ENCODE results near the gene PPP1R9A. TPM values are rescaled to one million over a fixed set of nuclear protein-coding genes. Genes with fewer than 3 reads are reported as not detected.

PPP1R9A gene
- total RNA-seq, 4 donors from 2014 or later, result 5.9 to 38.2 (median 13.7) TPM

GRCh38 chr7:94898340-94898739, 9.1 kb upstream of the PPP1R9A start:
- Histone ChIP-seq H3K4me1 (no peaks in the 10 kb centered on the region), H3K9me3 (no peaks in the 10 kb centered on the region), H3K36me3 (no peaks in the 10 kb centered on the region), H3K27me3 (no peaks in the 10 kb centered on the region), H3K27ac (no peak overlapping the region), H3K4me3 (no peak overlapping the region)
- intact Hi-C loops (cut with DNase I; ENCODE audit: low total_unique reads), result no loop called here
- in situ Hi-C loops (cut with MboI; ENCODE audit: low sequenced_read_pairs in 4 of 4), result no loop called here
- no peak for DNase-seq
- no peak for ATAC-seq
- TF ChIP-seq CTCF (IDR thresholded peaks at IDR 0.05 in 4 of 5, conservative IDR thresholded peaks at IDR 0.05 in 1 of 5) (no peak), POLR2A (IDR thresholded peaks at IDR 0.05) (no peak)

- DNase-seq (no peak), ATAC-seq (no peak)
- intact Hi-C loops (cut with DNase I; ENCODE audit: low total_unique reads), result loop anchor here (10.0 kb wide), 1 partner anchor 303 kb away; no protein-coding TSS in a partner anchor
- Histone ChIP-seq H3K27ac (no peak overlapping the region), H3K36me3 (no peaks in the 10 kb centered on the region), H3K4me3 (no peak overlapping the region), H3K4me1 (no peaks in the 10 kb centered on the region), H3K9me3 (no peaks in the 10 kb centered on the region), H3K27me3 (no peaks in the 10 kb centered on the region)
- in situ Hi-C loops (cut with MboI; ENCODE audit: low sequenced_read_pairs in 4 of 4), result no loop called here
- TF ChIP-seq CTCF (IDR thresholded peaks at IDR 0.05 in 4 of 5, conservative IDR thresholded peaks at IDR 0.05 in 1 of 5) (no peak), POLR2A (IDR thresholded peaks at IDR 0.05) (no peak)
Observed at GRCh38 chr7:94901981-94902380, 5.4 kb upstream of the PPP1R9A start.

GRCh38 chr7:94903971-94904370, 3.4 kb upstream of the PPP1R9A start:
- TF ChIP-seq CTCF (IDR thresholded peaks at IDR 0.05 in 4 of 5, conservative IDR thresholded peaks at IDR 0.05 in 1 of 5) (no peak), POLR2A (IDR thresholded peaks at IDR 0.05) (no peak)
- no peak overlapping the region for H3K4me3 ChIP-seq
- H3K27ac ChIP-seq, result no peak overlapping the region
- no peaks in the 10 kb centered on the region for H3K9me3 ChIP-seq
- H3K36me3 ChIP-seq, result no peaks in the 10 kb centered on the region
- in situ Hi-C loops (cut with MboI; ENCODE audit: low sequenced_read_pairs in 4 of 4) (no loop called here), intact Hi-C loops (cut with DNase I; ENCODE audit: low total_unique reads) (loop anchor here (10.0 kb wide), 1 partner anchor 301 kb away; no protein-coding TSS in a partner anchor)
- H3K27me3 ChIP-seq, result no peaks in the 10 kb centered on the region
- H3K4me1 ChIP-seq, result peaks cover 3 to 4% of the 10 kb centered on the region in 2 donors
- DNase-seq (no peak), ATAC-seq (no peak)

- Histone ChIP-seq H3K4me3 (no peak overlapping the region), H3K36me3 (no peaks in the 10 kb centered on the region), H3K27me3 (no peaks in the 10 kb centered on the region), H3K4me1 (peaks cover 7 to 9% of the 10 kb centered on the region in 2 donors), H3K27ac (no peak overlapping the region), H3K9me3 (no peaks in the 10 kb centered on the region)
- no peak for ATAC-seq
- intact Hi-C loops (cut with DNase I; ENCODE audit: low total_unique reads), result loop anchor here (10.0 kb wide), 1 partner anchor 300 kb away; no protein-coding TSS in a partner anchor
- TF ChIP-seq CTCF (IDR thresholded peaks at IDR 0.05 in 4 of 5, conservative IDR thresholded peaks at IDR 0.05 in 1 of 5), result no peak
- no peak for TF ChIP-seq POLR2A (IDR thresholded peaks at IDR 0.05)
- DNase-seq, result no peak
- in situ Hi-C loops (cut with MboI; ENCODE audit: low sequenced_read_pairs in 4 of 4), result no loop called here
Observed at GRCh38 chr7:94904982-94905381, 2.4 kb upstream of the PPP1R9A start.
